Cerebellar nuclear complex (tissue), 1 donor: ENCODE results near the gene SORCS2.

Experiments
- DNase-seq, 2 experiments: peaks; one replicate each; lab custom pipeline; 2025; lab: John Stamatoyannopoulos, UW

The SORCS2 gene

GRCh38 chr4:7652006-7652405, 459.7 kb downstream of the SORCS2 start:
- no peak for DNase-seq

DNA sequence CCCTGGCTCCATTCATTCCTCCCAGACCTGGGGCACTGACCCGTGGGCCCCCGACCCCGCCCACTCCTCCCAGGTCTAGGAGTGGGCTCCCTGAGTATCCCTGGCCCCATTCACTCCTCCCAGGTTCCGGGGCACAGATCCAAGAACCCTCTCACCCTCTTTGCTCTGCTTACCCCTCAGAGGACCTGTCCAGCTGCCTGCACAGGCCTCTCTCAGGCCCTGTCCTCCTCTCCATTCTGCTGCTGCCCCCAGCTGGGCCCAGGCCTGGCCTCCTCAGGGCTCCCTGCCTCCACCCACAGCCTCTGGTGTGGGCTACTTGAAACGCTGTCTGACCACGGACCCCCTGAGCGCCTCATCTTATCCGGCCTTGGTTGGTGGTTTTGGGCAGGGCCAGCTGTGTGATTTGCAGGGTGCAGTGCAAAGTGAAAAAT, 460.1 kb downstream of the SORCS2 start:
- DNase-seq: no peak

DNA sequence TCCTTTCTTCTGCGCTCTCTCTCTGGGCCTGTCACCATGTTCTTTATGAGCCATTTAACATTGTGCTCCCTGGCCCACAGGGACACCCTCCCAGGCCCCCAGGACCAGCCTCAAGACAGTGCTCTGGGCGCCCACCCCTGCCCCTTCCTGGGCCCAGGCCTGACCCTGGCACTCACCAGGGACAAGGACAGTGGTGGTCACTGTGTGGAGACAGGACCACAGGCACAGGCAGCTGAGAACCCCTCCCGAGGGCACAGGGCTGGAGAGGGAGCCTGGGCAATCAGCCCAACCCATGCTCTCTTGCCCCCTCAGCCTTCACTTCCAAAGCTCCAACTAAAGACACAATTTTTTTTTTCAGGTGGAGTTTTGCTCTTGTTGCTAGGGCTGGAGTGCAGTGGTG, 460.6 kb downstream of the SORCS2 start:
- no peak for DNase-seq

DNA sequence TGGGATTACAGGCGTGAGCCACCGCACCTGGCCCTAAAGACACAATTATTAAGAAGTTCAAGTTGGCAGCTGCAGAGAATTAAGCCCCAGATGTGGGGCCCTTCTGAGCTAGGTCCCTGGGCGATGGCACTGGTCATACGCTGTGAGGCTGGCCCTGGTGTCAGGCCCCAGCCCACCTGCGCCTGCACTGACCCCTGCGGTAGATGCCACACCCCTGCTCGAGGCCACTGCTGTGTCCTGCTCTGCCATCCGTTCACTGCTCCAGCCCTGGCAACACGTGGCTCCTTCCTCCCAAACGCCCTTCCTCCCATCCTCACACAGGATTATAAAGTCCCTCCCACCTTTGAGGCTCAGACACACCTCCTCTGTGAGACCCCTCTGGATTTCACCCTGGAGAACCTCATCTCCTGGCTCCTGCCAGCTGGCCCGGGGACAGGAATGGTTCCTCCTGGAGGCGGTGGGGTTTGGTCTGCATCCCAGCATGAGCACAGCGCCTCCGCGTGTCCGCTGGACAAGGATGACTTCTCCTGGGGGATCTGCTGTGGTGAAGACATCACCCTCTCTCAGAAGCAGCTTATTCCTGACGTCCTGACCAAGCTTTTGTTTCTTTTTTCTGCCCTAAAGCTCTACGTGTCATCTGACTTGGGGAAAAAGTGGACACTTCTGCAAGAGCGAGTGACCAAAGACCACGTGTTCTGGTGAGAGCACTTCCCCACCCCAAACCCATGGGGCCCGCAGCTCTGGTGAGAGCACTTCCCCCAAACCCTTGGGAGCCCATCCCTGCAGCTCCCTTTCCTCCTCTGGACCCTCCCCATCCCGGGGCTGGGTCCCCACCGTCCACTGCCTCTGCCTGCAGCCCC, 461.4 kb downstream of the SORCS2 start:
- DNase-seq: no peak

DNA sequence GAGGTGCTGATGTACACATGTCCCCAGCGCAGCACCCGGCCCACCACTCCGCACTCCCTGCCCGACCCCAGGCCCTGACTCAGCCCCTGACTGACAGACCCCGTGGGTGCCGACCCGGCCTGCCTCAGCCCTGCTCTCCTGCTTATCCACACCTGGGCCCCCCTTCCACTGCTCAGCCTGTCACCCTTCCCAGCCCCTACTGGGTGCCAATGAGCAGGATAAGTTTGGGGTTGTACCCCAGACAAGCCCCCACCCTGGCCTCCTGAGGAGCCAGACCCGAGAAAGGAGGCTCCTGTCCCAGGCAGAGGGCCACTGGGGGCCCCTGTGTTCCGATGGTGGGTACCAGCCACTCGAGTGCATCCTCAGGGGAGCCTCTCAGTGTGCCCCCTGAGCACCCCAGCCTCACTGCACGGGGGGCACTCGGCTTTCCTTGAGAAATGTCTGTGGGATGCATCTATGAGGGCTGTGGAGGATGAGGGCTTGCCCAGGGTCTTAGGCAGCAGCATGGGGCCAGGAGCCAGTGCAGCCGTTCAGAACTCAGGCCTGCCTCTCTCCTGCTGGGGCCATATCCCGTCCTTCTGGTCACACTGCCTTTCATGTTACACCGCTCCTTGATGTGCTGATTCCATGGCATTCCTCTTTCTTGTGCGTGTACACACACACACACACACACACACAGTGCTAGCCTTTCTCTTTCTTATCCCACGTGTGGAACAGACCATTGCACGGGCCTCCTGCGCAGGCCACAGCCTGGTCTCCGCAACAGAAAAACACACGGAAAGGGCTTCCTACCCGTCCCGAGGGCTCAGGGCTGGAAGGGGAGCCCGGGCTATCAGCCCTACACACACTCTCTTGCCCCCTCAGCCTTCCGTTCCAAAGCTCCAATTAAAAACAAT, 462.5 kb downstream of the SORCS2 start:
- no peak for DNase-seq

DNA sequence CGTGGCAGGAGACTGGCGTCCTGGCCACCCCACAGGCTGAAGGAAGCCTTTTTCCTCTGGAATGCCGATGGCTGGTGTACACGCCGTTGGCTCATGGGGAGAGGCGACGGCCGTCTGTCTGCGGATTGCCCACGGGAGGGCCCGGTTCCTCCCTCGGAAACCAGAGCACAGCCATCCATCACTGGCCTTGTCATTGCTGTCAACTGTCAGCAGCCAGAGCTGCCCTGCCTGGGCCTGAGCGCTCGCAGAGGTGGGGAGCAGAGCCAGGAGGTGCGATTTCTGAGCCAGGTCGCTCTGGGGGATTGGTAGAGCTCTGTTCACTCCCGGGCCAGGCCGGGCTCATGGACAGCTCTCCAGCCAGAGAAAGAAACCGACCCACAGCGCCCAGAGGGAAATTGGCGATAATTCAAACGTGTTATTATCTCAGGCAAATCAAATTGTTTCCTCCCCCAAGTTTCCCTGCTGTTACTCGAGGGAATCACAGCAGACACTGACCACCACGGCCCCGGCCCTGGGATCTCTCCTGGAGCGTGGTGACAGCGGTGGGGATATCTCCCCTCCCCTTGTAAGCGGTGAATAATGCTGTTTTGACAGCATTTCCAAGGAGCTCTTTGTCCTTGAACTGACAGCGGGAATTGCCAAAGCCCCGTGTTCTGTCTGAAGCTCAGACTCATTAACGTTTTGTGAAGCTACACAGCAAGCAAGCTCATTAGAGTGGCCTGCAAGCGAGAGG, 463.3 kb downstream of the SORCS2 start:
- DNase-seq: no peak

- no peak for DNase-seq
Observed at GRCh38 chr4:7656244-7656800, 464.0 kb downstream of the SORCS2 start.

- DNase-seq: no peak
Observed at GRCh38 chr4:7657545-7658297, 465.4 kb downstream of the SORCS2 start.

DNA sequence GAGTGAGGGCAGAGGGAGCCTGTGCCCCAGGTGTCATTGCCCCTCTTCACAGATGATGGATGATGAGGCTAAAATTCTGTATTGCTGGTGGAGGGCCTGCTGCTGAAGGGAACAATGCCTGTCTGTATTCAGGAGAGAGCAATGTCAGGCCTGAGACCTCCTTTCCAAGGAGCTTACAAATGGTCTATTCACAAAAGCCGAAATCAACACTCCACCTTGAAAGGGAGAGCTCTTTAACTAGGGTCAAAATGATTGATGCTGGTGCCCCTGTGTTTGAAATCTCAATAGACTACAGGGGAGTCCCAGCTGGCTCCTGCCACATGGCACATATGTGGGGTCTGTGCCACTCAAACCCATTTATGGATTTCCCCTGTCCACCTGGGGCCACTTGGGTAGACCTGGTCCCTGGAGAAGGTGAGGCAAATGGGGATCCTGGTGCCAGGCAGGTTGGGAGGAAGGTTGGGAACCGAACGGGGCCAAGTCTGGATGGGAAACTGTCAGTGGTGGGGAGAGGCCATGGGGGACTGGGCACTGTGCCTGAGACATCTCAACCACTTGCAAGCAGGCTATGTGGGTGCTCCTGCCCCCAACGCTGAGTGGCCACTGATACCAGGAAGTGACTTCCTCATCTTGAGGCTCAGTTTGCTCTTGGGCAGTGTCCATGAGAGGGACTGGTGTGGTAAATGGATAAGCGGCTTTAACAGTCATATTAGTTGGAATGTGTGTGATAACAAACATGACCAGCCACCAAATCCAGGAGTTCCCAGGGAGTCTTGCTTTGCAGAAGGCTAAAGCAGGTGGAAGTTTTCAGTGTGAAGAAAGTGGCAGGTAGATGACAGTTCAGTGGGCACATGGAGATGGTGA, 466.2 kb downstream of the SORCS2 start:
- DNase-seq: no peak

DNA sequence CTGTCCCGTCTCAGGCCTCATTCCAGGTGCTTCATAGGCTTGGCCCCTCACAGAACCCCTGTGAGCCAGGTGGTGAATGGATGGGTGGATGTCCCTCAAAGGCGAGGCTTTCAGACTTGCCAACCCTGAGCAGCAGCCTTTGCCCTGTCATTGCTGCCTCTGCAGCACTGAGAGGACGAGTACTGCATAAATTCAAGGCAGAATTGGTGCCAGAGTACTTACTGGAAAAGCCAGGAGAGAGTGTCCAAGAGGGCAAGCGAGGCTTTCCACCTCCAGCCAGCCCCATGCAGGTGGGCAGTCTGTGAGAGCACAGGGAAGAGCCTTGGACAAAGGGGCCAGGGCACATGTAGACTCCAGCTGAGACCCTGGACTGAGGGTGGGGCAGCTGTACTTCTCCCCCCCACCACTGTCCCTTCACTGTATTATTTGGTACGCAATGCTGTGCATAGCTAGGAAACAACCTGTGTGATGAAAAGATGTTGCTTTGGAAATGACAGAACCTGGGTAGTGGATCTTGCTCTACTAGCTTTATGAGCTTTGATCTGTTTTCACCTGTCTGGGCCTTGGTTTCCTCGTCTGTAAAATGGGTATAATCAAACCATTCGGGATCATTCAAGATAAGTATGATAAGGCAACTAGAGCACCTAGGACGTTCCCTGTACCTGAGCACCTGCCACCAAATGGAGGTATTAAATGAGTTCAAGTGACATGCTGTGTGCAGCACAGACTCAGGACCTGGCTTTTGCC, 467.3 kb downstream of the SORCS2 start:
- DNase-seq: no peak

GRCh38 chr4:7660176-7661039, 468.1 kb downstream of the SORCS2 start:
- DNase-seq: no peak

DNA sequence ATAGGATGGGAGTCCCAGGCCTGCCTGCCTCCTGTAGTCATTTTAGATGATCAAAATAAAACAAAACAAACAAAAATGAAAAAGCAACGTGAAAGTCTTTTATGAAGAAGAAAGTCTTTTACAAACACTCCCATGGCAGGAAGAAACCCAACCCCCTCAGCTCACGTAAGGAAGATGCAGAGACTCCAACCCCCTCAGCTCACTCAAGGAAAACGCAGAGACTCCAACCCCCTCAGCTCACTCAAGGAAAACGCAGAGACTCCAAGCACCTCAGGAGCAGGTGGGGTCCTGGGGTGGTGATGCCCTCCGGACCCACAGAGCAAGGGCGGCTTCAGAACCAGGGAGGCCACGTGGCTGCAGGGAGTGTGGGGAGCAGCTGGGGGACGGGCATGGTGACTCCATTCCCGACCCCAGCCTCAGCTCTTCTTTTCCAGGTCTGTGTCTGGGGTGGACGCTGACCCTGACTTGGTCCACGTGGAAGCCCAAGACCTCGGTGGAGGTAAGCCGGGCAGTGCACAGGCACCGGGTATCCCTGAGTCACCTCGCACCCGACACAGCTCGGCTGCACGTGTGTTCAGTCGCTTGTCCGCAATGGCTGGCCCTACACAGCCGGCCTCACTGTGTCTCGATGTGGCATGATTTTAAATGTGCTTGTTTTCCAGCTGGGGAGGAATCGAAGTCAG, 468.9 kb downstream of the SORCS2 start:
- no peak for DNase-seq

DNA sequence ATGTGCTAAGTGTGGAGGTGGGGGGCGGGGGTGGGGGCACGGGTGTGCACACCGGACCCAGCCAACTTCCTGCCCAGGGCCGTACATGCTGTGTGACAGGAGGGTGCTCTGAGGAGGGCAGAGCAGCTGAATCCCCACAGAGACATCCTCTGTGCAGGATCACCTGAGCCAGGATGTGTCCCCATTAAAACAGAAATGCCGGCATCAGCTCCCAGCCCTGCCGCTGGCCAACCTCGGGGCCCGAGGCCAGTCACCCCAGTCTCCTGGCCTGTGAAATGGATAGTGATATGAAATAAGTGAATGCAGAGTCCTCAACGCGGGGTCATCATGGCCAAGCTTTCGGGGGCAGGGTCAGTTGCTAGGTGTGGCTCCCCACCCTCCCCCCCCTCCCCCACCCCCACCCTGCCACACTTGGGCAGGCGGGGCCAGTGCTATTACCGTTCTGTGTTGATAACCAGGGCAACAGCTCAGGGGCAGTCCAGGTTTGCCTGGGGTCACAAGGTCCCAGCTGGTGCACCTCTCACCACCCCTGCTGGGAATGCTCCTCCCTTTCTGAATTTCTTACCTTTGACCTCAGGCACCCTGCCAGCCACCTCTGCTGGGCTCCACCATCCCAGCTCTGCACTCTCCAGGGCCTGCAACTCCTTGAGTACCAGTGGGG, 469.6 kb downstream of the SORCS2 start:
- no peak for DNase-seq

DNA sequence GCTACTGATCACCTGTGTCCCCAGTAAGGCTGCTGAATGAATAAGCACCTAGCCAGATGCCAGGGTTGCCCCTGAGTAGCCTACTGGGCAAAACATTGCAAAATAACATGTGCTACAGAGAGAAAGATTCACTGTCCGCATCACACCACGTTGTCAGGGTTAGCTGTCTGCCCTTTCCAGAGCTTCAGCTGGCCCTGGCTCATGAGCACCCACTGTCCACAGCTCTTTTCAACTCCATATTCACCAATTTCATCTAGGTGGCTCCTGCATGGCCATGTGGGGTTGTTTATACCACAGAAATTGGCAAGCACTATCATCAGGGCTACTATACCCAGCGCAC, 470.1 kb downstream of the SORCS2 start:
- no peak for DNase-seq

DNA sequence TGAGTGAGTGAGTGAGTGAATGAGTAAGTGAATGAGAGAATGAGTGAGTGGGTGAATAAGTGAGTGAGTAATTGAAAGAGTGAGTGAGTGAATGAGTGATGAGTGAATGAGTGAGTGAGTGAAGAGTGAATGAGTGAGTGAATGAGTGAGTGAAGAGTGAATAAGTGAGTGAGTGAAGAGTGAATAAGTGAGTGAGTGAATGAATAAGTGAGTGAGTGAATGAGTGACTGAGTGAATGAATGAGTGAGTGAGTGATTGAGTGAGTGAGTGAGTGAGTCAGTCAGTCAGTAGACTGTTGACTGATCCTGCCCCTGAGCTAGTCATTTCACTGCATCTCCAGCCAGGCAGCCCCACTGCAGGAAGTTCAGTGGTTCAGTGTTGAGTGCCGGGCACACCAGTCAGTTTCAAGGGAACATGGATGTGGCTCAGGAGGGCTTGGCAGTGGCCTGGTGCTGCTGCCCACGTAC, 470.8 kb downstream of the SORCS2 start:
- no peak for DNase-seq

- no peak for DNase-seq
Observed at GRCh38 chr4:7664106-7664505, 471.8 kb downstream of the SORCS2 start.

GRCh38 chr4:7665321-7665720, 473.0 kb downstream of the SORCS2 start:
- DNase-seq: no peak
